Lower lobe of right lung (tissue), 2 donors: ENCODE data around the gene UROS. TPM values are rescaled to one million over a fixed set of nuclear protein-coding genes. Genes with fewer than 3 reads are reported as not detected.

Experiments used
- ATAC-seq, 2 donors: fragments of 200-7000 bp; cut with Tn5 transposase; one replicate each; pipeline ENCODE4 v1.9.1; 2020 to 2022; ENCODE audit warnings: mild to moderate bottlenecking in 2 of 2, moderate library complexity in 2 of 2
- DNase-seq: peaks from one replicate; pipeline ENCODE4 v3.0.0-alpha.2; 2020
- H3K27ac ChIP-seq: fragments of 200-600 bp; one replicate; pipeline ENCODE4 v1.8.0; 2022
- H3K27me3 ChIP-seq: fragments of 200-600 bp; one replicate; pipeline ENCODE4 v1.8.0; 2022; ENCODE audit warnings: low read depth
- H3K36me3 ChIP-seq: fragments of 200-600 bp; one replicate; pipeline ENCODE4 v1.8.0; 2022; ENCODE audit warnings: mild to moderate bottlenecking
- H3K4me1 ChIP-seq: fragments of 200-600 bp; one replicate; pipeline ENCODE4 v1.8.0; 2022
- H3K4me3 ChIP-seq: fragments of 200-600 bp; one replicate; pipeline ENCODE4 v1.8.0; 2022; ENCODE audit warnings: mild to moderate bottlenecking
- H3K9me3 ChIP-seq: fragments of 200-600 bp; one replicate; pipeline ENCODE4 v1.8.0; 2022
- CTCF ChIP-seq: fragments of 200-600 bp; IDR thresholded peaks from one replicate; pipeline ENCODE4 v1.8.0; 2022; ENCODE audit warnings: antibody characterized with exemption, mild to moderate bottlenecking
- intact Hi-C: fragments of 100-400 bp; cut with DNase I; formaldehyde crosslinking; loops from one replicate; pipeline ENCODE4 v1.11.0; 2022
- total RNA-seq: library from RNA; stranded (reverse); fragmentation: NEBNext Ultra II Directional; extraction: Animal tissue kit (Norgen Biotek cat#: 25700); gene quantifications from one replicate; pipeline ENCODE4 v1.2.1, GENCODE V29; 2021
- donor health status: DM: no; HTN: yes; CAD: no; lungs with severe emphysema.

UROS gene
- total RNA-seq, 1 donor from 2014 or later: 27.0 TPM

GRCh38 chr10:125843603-125844329 lies 20.7 kb upstream of the UROS start:
- intact Hi-C loops: no loop called here
- Histone ChIP-seq H3K4me3 (no peak overlapping the region), H3K4me1 (no peaks in the 10 kb centered on the region), H3K27me3 (no peaks in the 10 kb centered on the region), H3K9me3 (no peaks in the 10 kb centered on the region), H3K27ac (no peak overlapping the region), H3K36me3 (peaks cover 72% of the 10 kb centered on the region)
- no peak for ATAC-seq
- DNase-seq: no peak
- no peak for TF ChIP-seq CTCF

GRCh38 chr10:125840955-125841354 lies 17.9 kb upstream of the UROS start:
- TF ChIP-seq CTCF: no peak
- Histone ChIP-seq H3K36me3 (peaks cover 77% of the 10 kb centered on the region), H3K9me3 (no peaks in the 10 kb centered on the region), H3K4me3 (no peak overlapping the region), H3K27me3 (no peaks in the 10 kb centered on the region), H3K4me1 (no peaks in the 10 kb centered on the region), H3K27ac (no peak overlapping the region)
- DNase-seq (no peak), ATAC-seq (no peak)
- intact Hi-C loops: no loop called here

- H3K27ac ChIP-seq: no peak overlapping the region
- H3K9me3 ChIP-seq: no peaks in the 10 kb centered on the region
- H3K36me3 ChIP-seq: peaks cover 78% of the 10 kb centered on the region
- intact Hi-C loops: no loop called here
- H3K4me3 ChIP-seq: no peak overlapping the region
- ATAC-seq (no peak), DNase-seq (no peak)
- no peaks in the 10 kb centered on the region for H3K27me3 ChIP-seq
- TF ChIP-seq CTCF: no peak
- H3K4me1 ChIP-seq: no peaks in the 10 kb centered on the region
Measured at GRCh38 chr10:125840406-125840805, 17.3 kb upstream of the UROS start.

GRCh38 chr10:125838802-125839575 lies 15.9 kb upstream of the UROS start:
- H3K27ac ChIP-seq: no peak overlapping the region
- ATAC-seq: no peak
- peaks cover 86% of the 10 kb centered on the region for H3K36me3 ChIP-seq
- no peak for TF ChIP-seq CTCF
- H3K4me1 ChIP-seq: no peaks in the 10 kb centered on the region
- intact Hi-C loops: no loop called here
- no peak for DNase-seq
- no peak overlapping the region for H3K4me3 ChIP-seq
- H3K9me3 ChIP-seq: no peaks in the 10 kb centered on the region
- H3K27me3 ChIP-seq: no peaks in the 10 kb centered on the region

GRCh38 chr10:125836746-125837145 lies 13.7 kb upstream of the UROS start:
- ATAC-seq: no peak
- no peak for DNase-seq
- Histone ChIP-seq H3K4me1 (no peaks in the 10 kb centered on the region), H3K36me3 (peaks cover 100% of the 10 kb centered on the region), H3K27me3 (no peaks in the 10 kb centered on the region), H3K4me3 (no peak overlapping the region), H3K9me3 (no peaks in the 10 kb centered on the region), H3K27ac (no peak overlapping the region)
- intact Hi-C loops: no loop called here
- TF ChIP-seq CTCF: no peak
